ENCODE data around the gene TNFRSF9. TPM values are rescaled to one million over a fixed set of nuclear protein-coding genes. Genes with fewer than 3 reads are reported as not detected.

The TNFRSF9 gene
- total RNA-seq, 4 donors from 2014 or later: 0.17 TPM; not detected in 3

DNA sequence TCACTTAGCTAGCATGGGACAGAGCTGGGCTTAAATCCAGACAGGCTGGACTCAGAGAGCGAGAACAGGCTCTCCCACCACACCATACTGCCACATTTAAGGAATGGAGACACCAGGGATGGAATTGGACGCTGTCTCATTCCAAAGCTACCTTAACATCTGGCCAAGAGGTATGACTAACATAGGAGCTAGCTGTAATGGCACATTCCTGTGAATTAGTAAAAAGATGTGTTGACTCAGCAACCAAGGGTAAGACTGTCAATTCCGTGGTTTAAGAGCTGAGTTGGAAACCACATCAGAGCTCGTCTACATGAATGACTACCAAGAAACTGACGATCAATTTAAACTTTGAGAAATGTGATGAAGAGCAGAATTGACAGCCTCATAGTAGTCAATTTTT lies 8.3 kb upstream of the TNFRSF9 start:
- intact Hi-C loops (cut with DNase I): no loop called here
- no peaks in the 10 kb centered on the region for H3K36me3 ChIP-seq
- H3K4me3 ChIP-seq: no peak overlapping the region
- H3K4me1 ChIP-seq: peaks cover 4 to 6% (median 5%) of the 10 kb centered on the region in 4 donors
- 70% methylated on average over 4 of the region's 5 CpGs for WGBS
- H3K27ac ChIP-seq (replicated peaks in 1 of 4): no peak overlapping the region
- no peaks in the 10 kb centered on the region for H3K27me3 ChIP-seq
- DNase-seq (ENCODE audit: extremely low spot score): no peak
- no peaks in the 10 kb centered on the region for H3K9me3 ChIP-seq
- TF ChIP-seq POLR2A (IDR thresholded peaks at IDR 0.05; ENCODE audit: low read depth) (no peak), POLR2AphosphoS5 (IDR thresholded peaks at IDR 0.05) (no peak), EP300 (IDR thresholded peaks at IDR 0.05) (no peak)
- TF ChIP-seq, protein P1, sequence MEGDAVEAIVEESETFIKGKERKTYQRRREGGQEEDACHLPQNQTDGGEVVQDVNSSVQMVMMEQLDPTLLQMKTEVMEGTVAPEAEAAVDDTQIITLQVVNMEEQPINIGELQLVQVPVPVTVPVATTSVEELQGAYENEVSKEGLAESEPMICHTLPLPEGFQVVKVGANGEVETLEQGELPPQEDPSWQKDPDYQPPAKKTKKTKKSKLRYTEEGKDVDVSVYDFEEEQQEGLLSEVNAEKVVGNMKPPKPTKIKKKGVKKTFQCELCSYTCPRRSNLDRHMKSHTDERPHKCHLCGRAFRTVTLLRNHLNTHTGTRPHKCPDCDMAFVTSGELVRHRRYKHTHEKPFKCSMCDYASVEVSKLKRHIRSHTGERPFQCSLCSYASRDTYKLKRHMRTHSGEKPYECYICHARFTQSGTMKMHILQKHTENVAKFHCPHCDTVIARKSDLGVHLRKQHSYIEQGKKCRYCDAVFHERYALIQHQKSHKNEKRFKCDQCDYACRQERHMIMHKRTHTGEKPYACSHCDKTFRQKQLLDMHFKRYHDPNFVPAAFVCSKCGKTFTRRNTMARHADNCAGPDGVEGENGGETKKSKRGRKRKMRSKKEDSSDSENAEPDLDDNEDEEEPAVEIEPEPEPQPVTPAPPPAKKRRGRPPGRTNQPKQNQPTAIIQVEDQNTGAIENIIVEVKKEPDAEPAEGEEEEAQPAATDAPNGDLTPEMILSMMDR (IDR thresholded peaks at IDR 0.05): no peak

- Histone ChIP-seq H3K36me3 (no peaks in the 10 kb centered on the region), H3K27ac (replicated peaks in 1 of 4) (no peak overlapping the region), H3K4me3 (no peak overlapping the region), H3K9me3 (no peaks in the 10 kb centered on the region), H3K27me3 (peaks cover 0 to 7% (median 0%) of the 10 kb centered on the region in 4 donors), H3K4me1 (peaks cover 10 to 17% (median 13%) of the 10 kb centered on the region in 4 donors)
- DNase-seq (ENCODE audit: extremely low spot score): no peak
- 62% methylated on average over 2 of the region's 2 CpGs for WGBS
- TF ChIP-seq EP300 (IDR thresholded peaks at IDR 0.05) (no peak), POLR2AphosphoS5 (IDR thresholded peaks at IDR 0.05) (no peak), POLR2A (IDR thresholded peaks at IDR 0.05; ENCODE audit: low read depth) (no peak)
- TF ChIP-seq, protein P1 (IDR thresholded peaks at IDR 0.05): no peak
- intact Hi-C loops (cut with DNase I): no loop called here
These were observed 2.6 kb upstream of the TNFRSF9 start for GRCh38 chr1:7943251-7943650.

DNA sequence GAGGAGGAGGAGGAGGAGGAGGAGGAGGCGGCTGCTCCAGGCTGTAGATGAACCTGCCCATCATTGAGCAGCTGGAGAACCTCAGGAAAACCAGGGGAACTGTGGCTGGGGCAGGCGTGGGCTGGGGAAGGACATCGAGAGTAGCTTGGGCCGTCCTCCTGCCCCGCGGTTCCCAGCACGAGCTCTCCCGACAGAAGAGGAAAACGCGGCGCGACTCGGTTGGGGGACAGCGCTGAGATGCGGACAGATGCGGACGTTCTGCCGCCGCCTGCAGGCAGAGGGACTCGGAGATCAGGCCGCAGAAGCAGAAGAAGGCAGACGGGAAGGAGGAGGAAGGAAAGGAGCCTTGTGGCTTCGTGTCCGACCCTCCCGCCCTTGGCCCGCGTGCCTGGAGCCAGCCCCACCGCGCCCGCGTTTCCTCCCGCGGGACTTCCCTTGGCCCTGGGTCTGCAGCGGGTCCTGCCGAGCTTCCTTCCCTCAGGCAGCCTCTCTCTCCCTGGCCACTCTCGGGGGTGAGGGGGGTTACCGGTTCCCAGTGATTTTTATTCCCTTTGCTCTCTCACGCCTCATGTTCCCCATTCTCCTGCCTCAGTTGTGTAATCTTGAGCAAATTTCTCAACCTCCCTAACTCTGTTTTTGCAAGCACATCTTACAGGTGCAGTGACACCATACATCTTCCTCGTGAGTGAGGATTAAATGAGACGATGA lies 1.7 kb upstream of the TNFRSF9 start:
- Histone ChIP-seq H3K36me3 (no peaks in the 10 kb centered on the region), H3K4me3 (peak overlapping the region; percentile 42 to 53 (median 44)), H3K4me1 (peaks cover 10 to 17% (median 13%) of the 10 kb centered on the region in 4 donors), H3K27ac (replicated peaks in 1 of 4) (peak overlapping the region in 3 of 4 donors; percentile 48 to 60 (median 55)), H3K9me3 (no peaks in the 10 kb centered on the region), H3K27me3 (peaks cover 0 to 15% (median 0%) of the 10 kb centered on the region in 4 donors)
- intact Hi-C loops (cut with DNase I): no loop called here
- 9% methylated on average over 35 of the region's 40 CpGs for WGBS
- TF ChIP-seq, protein P1 (IDR thresholded peaks at IDR 0.05): peak in 2 of 3 experiments; percentile 12 to 52
- TF ChIP-seq EP300 (IDR thresholded peaks at IDR 0.05): no peak
- peak; percentile 93 for DNase-seq (ENCODE audit: extremely low spot score)

- H3K36me3 ChIP-seq: no peaks in the 10 kb centered on the region
- peaks cover 10 to 17% (median 13%) of the 10 kb centered on the region in 4 donors for H3K4me1 ChIP-seq
- H3K9me3 ChIP-seq: no peaks in the 10 kb centered on the region
- intact Hi-C loops (cut with DNase I): no loop called here
- no peak overlapping the region for H3K27ac ChIP-seq (replicated peaks in 1 of 4)
- H3K27me3 ChIP-seq: peaks cover 0 to 20% (median 0%) of the 10 kb centered on the region in 4 donors
- 67% methylated on average over 9 of the region's 9 CpGs for WGBS
- no peak overlapping the region for H3K4me3 ChIP-seq
- TF ChIP-seq EP300 (IDR thresholded peaks at IDR 0.05) (no peak), POLR2AphosphoS5 (IDR thresholded peaks at IDR 0.05) (no peak), POLR2A (IDR thresholded peaks at IDR 0.05; ENCODE audit: low read depth) (no peak)
- TF ChIP-seq, protein P1 (IDR thresholded peaks at IDR 0.05): no peak
- DNase-seq (ENCODE audit: extremely low spot score): no peak
These were observed 776 bp upstream of the TNFRSF9 start for GRCh38 chr1:7941437-7941793.
